Natural killer cell (primary cell): ENCODE measurements around the gene IFRD2. TPM values are rescaled to one million over a fixed set of nuclear protein-coding genes. Genes with fewer than 3 reads are reported as not detected.
A peak's percentile ranks its signal among the peaks of the same experiment; 100 is the strongest.

Source experiments
- ATAC-seq, 3 donors: fragments of 150-1000 bp in 2 of 3; fragments of 200-7000 bp in 1 of 3; cut with Tn5 transposase; 1 replicate in 1 of 3; 2 replicates in 2 of 3; pipeline ENCODE4 v1.10.0; 2021; ENCODE audit warnings: mild to moderate bottlenecking in 2 of 3, moderate library complexity in 2 of 3
- DNase-seq, 2 donors: peaks; one replicate each; pipeline versions ENCODE4 v3.0.0 to v3.0.0-alpha.2; 2013 to 2021; ENCODE audit warnings: mixed read lengths in 1 of 2
- H3K27ac ChIP-seq: one replicate; pipeline ENCODE4 v1.5.1; 2013; ENCODE audit warnings: mild to moderate bottlenecking, low read length
- H3K27me3 ChIP-seq: one replicate; pipeline ENCODE4 v1.6.1; 2013; ENCODE audit warnings: low read length; ENCODE audit not compliant: control insufficient read depth, insufficient read depth
- H3K36me3 ChIP-seq: one replicate; pipeline ENCODE4 v1.6.1; 2013; ENCODE audit warnings: low read length; ENCODE audit not compliant: control insufficient read depth, insufficient read depth
- H3K4me1 ChIP-seq: one replicate; pipeline ENCODE4 v1.6.1; 2013; ENCODE audit warnings: low read length; ENCODE audit not compliant: control insufficient read depth, insufficient read depth
- H3K4me3 ChIP-seq: one replicate; pipeline ENCODE4 v1.5.1; 2013; ENCODE audit warnings: low read length
- H3K9me3 ChIP-seq: one replicate; pipeline ENCODE4 v1.6.1; 2013; ENCODE audit warnings: low read length; ENCODE audit not compliant: control insufficient read depth, insufficient read depth
- H3K27ac Mint-ChIP-seq, 2 donors: one replicate each; pipeline ENCODE4 v1.8.0; 2022; ENCODE audit warnings: mild to moderate bottlenecking in 2 of 2, mixed read lengths in 2 of 2, moderate library complexity in 1 of 2
- H3K27me3 Mint-ChIP-seq, 2 donors: one replicate each; pipeline ENCODE4 v1.8.0; 2022; ENCODE audit warnings: low read depth in 2 of 2, mixed read lengths in 2 of 2
- H3K36me3 Mint-ChIP-seq: one replicate; pipeline ENCODE4 v1.8.0; 2022; ENCODE audit warnings: mixed read lengths
- H3K4me1 Mint-ChIP-seq, 2 donors: one replicate each; pipeline ENCODE4 v1.8.0; 2022; ENCODE audit warnings: mixed read lengths in 2 of 2
- H3K4me3 Mint-ChIP-seq: one replicate; pipeline ENCODE4 v1.8.0; 2022; ENCODE audit warnings: mild to moderate bottlenecking, moderate library complexity, mixed read lengths
- H3K9me3 Mint-ChIP-seq, 2 donors: one replicate each; pipeline ENCODE4 v1.8.0; 2022; ENCODE audit warnings: mixed read lengths in 2 of 2
- WGBS: methylation state at CpG from one replicate; pipeline ENCODE4 v1.1.7; 2013; ENCODE audit warnings: missing lambda C conversion rate; ENCODE audit not compliant: insufficient coverage; 5-methylcytosine and 5-hydroxymethylcytosine counted together
- intact Hi-C: fragments of 100-400 bp; cut with micrococcal nuclease; formaldehyde crosslinking; loops from one replicate; pipeline ENCODE4 v1.14.2; 2022
- total RNA-seq, 4 donors: library from RNA; stranded (reverse); fragments of 120-200 nt in 1 of 4; gene quantifications; one replicate each; pipeline versions ENCODE4 v1.2.3 to v1.2.4, GENCODE V29; 2013 to 2022
- TF ChIP-seq, protein P1 (sequence below): fragments of 200-600 bp; IDR thresholded peaks from one replicate; pipeline ENCODE4 v1.8.0; 2022; ENCODE audit warnings: antibody characterized with exemption

The IFRD2 gene
- total RNA-seq, 3 donors from 2014 or later (not counting 1 experiment from before 2014, with no cell fraction given): 27.8 to 39.1 (median 32.1) TPM

DNA sequence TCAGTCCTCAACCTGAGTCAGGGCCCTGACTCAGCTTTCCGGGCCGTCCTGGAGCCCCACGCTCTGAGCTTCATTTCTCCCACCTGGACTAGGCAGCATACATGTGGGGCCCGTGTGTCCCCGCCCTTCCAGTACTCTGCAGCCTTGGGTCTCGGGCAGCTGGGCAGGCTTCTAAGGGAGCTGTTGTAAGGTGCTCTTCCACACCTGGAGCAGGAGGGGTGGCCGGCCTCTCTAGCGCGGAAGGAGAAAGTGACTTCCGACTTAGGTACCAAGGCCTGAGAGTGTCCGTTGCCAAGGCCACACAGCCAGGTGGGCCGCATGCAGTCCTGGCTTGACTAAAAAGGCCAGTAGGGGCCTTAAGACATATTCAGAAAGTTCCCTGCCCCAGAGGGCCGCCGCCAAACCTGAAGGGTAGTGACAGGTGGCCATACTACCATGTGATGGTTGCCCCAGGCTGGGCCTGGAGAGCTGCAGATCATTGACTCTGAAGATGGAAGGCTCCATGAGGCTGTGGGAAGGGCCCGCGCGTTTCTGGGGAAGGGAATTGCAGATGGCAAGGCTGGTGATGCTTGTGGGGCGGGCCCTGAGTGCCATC, 32.7 kb downstream of the IFRD2 start:
- no peaks in the 10 kb centered on the region for H3K27me3 ChIP-seq
- ATAC-seq (peak in 2 of 3 donors; percentile 11 to 15), DNase-seq (no peak)
- H3K9me3 ChIP-seq: no peaks in the 10 kb centered on the region
- peaks cover 27% of the 10 kb centered on the region for H3K4me1 ChIP-seq
- peak overlapping the region; percentile 43 for H3K27ac ChIP-seq
- TF ChIP-seq, protein P1, sequence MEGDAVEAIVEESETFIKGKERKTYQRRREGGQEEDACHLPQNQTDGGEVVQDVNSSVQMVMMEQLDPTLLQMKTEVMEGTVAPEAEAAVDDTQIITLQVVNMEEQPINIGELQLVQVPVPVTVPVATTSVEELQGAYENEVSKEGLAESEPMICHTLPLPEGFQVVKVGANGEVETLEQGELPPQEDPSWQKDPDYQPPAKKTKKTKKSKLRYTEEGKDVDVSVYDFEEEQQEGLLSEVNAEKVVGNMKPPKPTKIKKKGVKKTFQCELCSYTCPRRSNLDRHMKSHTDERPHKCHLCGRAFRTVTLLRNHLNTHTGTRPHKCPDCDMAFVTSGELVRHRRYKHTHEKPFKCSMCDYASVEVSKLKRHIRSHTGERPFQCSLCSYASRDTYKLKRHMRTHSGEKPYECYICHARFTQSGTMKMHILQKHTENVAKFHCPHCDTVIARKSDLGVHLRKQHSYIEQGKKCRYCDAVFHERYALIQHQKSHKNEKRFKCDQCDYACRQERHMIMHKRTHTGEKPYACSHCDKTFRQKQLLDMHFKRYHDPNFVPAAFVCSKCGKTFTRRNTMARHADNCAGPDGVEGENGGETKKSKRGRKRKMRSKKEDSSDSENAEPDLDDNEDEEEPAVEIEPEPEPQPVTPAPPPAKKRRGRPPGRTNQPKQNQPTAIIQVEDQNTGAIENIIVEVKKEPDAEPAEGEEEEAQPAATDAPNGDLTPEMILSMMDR: no peak
- Mint-ChIP-seq H3K27me3 (no peaks in the 10 kb centered on the region), H3K4me1 (peaks cover 5 to 20% of the 10 kb centered on the region in 2 donors), H3K36me3 (no peaks in the 10 kb centered on the region), H3K9me3 (no peaks in the 10 kb centered on the region), H3K4me3 (peak overlapping the region; percentile 77), H3K27ac (peak overlapping the region; percentile 71 to 84)
- intact Hi-C loops: loop anchor here (1.0 kb wide), 3 partner anchors 13 to 33 kb away; partner anchors contain the start of gene IFRD2
- H3K4me3 ChIP-seq: no peak overlapping the region
- peaks cover 42% of the 10 kb centered on the region for H3K36me3 ChIP-seq
- WGBS: 64% methylated on average over 18 of the region's 18 CpGs

DNA sequence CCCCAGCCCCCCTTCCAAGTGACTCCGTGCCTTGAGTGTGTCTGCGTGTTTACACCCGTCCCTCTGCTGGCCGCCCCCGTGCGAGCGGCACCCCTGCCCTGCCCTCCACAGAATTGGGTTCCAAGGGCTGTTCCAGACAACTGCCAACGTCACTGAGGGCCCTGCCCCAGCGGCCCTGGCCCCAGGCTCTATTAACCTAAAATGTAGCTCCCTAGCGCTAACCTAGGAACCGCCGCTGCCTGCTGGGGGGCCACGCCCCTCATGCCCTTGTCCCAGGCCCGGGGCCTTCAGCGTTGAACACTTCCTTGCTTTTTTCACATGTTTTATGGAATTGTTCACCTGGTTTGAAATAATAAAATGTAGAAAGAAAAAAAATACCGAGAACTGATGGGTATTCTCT, 33.2 kb downstream of the IFRD2 start:
- DNase-seq (no peak), ATAC-seq (no peak)
- H3K27ac ChIP-seq: no peak overlapping the region
- H3K4me3 Mint-ChIP-seq: peak overlapping the region; percentile 45
- peaks cover 47% of the 10 kb centered on the region for H3K36me3 ChIP-seq
- H3K27me3 Mint-ChIP-seq: no peaks in the 10 kb centered on the region
- peaks cover 5 to 24% of the 10 kb centered on the region in 2 donors for H3K4me1 Mint-ChIP-seq
- no peaks in the 10 kb centered on the region for H3K9me3 ChIP-seq
- H3K27me3 ChIP-seq: no peaks in the 10 kb centered on the region
- no peaks in the 10 kb centered on the region for H3K9me3 Mint-ChIP-seq
- intact Hi-C loops: no loop called here
- no peak overlapping the region for H3K4me3 ChIP-seq
- H3K36me3 Mint-ChIP-seq: no peaks in the 10 kb centered on the region
- TF ChIP-seq, protein P1: no peak
- H3K4me1 ChIP-seq: peaks cover 33% of the 10 kb centered on the region
- H3K27ac Mint-ChIP-seq: peak overlapping the region; percentile 54 to 71
- 90% methylated on average over 16 of the region's 16 CpGs for WGBS

DNA sequence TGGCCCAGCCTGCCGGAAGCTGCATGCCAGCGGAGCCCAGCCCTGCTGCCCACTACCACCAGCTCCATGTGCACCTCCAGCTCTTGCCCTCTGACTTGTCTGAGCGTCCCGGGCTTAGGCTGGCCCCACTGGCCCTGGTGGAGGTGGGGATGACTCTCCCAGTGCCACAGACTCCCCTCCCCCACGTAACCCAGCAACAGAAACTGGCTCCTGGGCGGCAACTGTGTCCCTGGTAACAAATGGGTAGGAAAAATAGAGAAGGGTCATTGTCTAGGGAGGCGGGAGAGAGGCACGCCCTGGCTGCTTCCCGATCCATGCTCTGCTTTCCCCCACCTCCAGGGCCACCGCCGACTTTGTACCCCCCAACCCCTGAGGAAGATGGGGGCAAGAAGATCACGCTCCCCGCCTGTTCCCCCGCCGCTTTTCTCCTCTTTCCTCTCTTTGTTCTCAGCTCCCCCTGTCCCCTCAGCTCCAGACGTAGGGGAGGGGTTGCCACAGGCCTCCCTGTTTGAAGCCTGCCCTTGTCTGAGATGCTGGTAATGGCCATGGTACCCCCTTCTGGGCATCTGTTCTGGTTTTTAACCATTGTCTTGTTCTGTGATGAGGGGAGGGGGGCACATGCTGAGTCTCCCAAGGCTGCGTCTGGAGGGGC, 34.1 kb downstream of the IFRD2 start:
- H3K36me3 Mint-ChIP-seq: no peaks in the 10 kb centered on the region
- ATAC-seq: no peak
- TF ChIP-seq, protein P1: no peak

More for the DNA sequence above, 34.1 kb downstream of the IFRD2 start:
- no peak overlapping the region for H3K4me3 ChIP-seq
- H3K27me3 Mint-ChIP-seq: no peaks in the 10 kb centered on the region
- DNase-seq: no peak
- peak overlapping the region; percentile 17 for H3K4me3 Mint-ChIP-seq
- H3K9me3 Mint-ChIP-seq: no peaks in the 10 kb centered on the region
- H3K4me1 Mint-ChIP-seq: peaks cover 5 to 33% of the 10 kb centered on the region in 2 donors
- H3K36me3 ChIP-seq: peaks cover 53% of the 10 kb centered on the region
- no peak overlapping the region for H3K27ac ChIP-seq
- no peaks in the 10 kb centered on the region for H3K9me3 ChIP-seq
- no peaks in the 10 kb centered on the region for H3K27me3 ChIP-seq
- peak overlapping the region; percentile 54 to 71 for H3K27ac Mint-ChIP-seq
- 98% methylated on average over 10 of the region's 17 CpGs for WGBS
- peaks cover 37% of the 10 kb centered on the region for H3K4me1 ChIP-seq
- intact Hi-C loops: no loop called here
